Muscle layer of colon (tissue), 2 donors: ENCODE data around the gene GJB2.

Experiments
- H3K27ac ChIP-seq: one replicate; pipeline ENCODE4 v1.7.0; 2013; ENCODE audit warnings: low read depth, mild to moderate bottlenecking, low read length, moderate library complexity
- H3K27me3 ChIP-seq, 2 donors: one replicate each; pipeline ENCODE4 v1.7.0; 2013; ENCODE audit warnings: low read length in 2 of 2, mild to moderate bottlenecking in 2 of 2; ENCODE audit not compliant: insufficient read depth in 2 of 2, control insufficient read depth in 1 of 2
- H3K36me3 ChIP-seq: one replicate; pipeline ENCODE4 v1.7.0; 2013; ENCODE audit warnings: mild to moderate bottlenecking, low read length; ENCODE audit not compliant: insufficient read depth
- H3K4me1 ChIP-seq: one replicate; pipeline ENCODE4 v1.7.0; 2013; ENCODE audit warnings: mild to moderate bottlenecking, low read length; ENCODE audit not compliant: insufficient read depth
- H3K4me3 ChIP-seq, 2 donors: one replicate each; pipeline ENCODE4 v1.7.0; 2013; ENCODE audit warnings: low read length in 2 of 2, low read depth in 1 of 2, mild to moderate bottlenecking in 1 of 2, moderate library complexity in 1 of 2
- H3K9ac ChIP-seq: one replicate; pipeline ENCODE4 v1.7.0; 2013; ENCODE audit warnings: low read length
- H3K9me3 ChIP-seq: one replicate; pipeline ENCODE4 v1.7.0; 2013; ENCODE audit warnings: mild to moderate bottlenecking, low read length
- donor health status: abdominal sarcoma.
- donor health status: Adenocarcinoma of cecum.

GJB2 gene

DNA sequence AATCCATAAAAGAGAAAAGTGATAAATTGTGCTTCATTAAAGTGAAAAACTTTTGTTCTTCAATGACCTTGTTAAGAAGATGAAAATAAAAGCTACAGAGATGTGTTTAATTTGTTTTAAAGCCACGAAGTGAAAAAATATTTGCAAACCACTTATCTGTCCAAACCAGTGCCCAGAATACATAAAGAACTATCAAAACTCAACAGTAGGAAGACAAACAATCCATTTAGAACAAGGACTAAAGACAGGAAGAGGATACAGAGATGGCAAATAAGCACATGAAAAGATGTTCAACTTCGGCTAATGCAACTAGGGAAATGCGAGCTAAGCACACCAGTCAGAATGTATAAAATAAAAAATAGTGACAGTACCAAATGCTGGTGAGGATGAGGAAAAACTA lies 24.4 kb upstream of the GJB2 start:
- H3K4me1 ChIP-seq, result no peaks in the 10 kb centered on the region

DNA sequence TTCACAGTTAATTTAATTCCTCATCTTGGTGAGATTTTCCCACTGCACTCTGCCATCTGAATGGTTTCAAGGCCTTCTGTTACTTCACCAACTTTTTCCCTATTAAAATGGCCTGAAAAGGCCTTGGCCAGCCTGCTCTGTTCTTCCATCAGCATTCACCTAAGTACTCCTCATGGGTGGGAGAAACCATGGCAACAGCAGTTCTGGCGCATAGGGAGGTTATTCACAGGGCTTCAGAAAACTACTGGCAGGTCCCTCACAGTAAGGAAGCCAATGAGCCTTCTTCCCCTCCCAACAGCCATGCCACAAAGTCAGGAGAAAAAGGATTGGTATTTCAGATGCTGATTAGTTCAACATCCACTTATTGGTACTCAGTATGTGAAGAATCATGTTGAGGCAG lies 17.2 kb upstream of the GJB2 start:
- H3K9ac ChIP-seq, result no peak overlapping the region
- no peak overlapping the region for H3K4me3 ChIP-seq
- H3K36me3 ChIP-seq, result no peaks in the 10 kb centered on the region
- H3K4me1 ChIP-seq, result no peaks in the 10 kb centered on the region
- no peaks in the 10 kb centered on the region for H3K27me3 ChIP-seq
- H3K27ac ChIP-seq, result no peak overlapping the region
- no peaks in the 10 kb centered on the region for H3K9me3 ChIP-seq

More for the DNA sequence above, 24.4 kb upstream of the GJB2 start:
- Histone ChIP-seq H3K9ac (no peak overlapping the region), H3K27ac (no peak overlapping the region), H3K27me3 (no peaks in the 10 kb centered on the region), H3K36me3 (no peaks in the 10 kb centered on the region), H3K4me3 (no peak overlapping the region), H3K9me3 (no peaks in the 10 kb centered on the region)

DNA sequence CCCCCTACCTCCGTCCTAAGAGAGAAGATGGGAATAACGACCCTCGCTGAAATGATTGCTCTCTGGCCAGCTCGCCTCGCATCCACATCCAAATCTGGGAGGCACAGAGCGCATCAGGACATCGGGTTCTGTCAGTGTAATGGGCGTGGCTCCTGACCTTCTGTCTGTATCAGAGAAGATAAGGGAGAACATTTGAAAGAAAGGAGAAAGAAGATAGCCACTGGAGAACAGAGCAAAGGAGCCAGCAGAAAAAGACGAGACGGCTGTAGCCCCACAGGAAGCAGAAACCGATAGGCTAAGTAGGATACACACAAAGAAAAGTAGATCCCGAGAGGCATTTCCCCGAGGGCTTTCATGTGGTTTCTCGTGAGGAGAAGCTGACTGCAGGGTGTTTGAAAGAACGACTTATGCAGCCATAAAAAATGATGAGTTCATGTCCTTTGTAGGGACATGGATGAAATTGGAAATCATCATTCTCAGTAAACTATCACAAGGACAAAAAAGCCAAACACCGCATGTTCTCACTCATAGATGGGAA lies 14.0 kb upstream of the GJB2 start:
- H3K27me3 ChIP-seq, result no peaks in the 10 kb centered on the region
- H3K4me1 ChIP-seq, result no peaks in the 10 kb centered on the region
- no peak overlapping the region for H3K27ac ChIP-seq
- H3K9me3 ChIP-seq, result no peaks in the 10 kb centered on the region
- H3K9ac ChIP-seq, result no peak overlapping the region
- H3K4me3 ChIP-seq, result no peak overlapping the region
- no peaks in the 10 kb centered on the region for H3K36me3 ChIP-seq

DNA sequence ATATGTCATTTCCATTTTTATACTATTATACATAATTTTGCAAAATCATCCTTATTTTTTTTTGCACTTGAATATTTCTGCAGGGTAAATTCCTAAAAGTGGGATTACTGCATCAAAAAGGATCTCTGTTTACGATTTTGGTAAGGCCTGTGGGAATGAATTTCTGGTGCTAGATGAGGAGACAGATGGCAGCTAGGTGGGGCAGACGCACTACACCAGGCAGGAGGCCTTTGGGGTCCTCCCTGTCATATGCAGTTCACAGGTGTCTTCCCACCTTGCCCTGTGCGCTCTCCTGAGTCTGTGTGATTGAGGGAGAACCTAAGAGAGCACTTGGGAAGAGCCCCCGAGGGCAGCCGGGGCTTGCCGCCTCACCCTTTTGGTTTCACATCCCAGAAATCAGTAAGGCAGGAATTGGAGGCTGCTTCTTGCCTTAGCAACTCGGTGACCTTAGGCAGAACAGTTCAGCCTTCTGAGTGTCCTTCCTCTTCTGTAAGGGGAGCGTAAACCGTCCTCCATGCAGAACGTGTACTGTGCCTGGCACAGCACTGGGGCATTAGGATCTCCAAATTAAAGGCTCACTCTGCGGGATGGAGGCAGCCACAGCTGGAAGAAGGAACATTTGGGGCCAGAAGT lies 13.4 kb upstream of the GJB2 start:
- no peaks in the 10 kb centered on the region for H3K36me3 ChIP-seq
- H3K27me3 ChIP-seq, result no peaks in the 10 kb centered on the region
- H3K9ac ChIP-seq, result no peak overlapping the region
- no peaks in the 10 kb centered on the region for H3K9me3 ChIP-seq
- H3K4me3 ChIP-seq, result no peak overlapping the region
- no peaks in the 10 kb centered on the region for H3K4me1 ChIP-seq
- no peak overlapping the region for H3K27ac ChIP-seq

DNA sequence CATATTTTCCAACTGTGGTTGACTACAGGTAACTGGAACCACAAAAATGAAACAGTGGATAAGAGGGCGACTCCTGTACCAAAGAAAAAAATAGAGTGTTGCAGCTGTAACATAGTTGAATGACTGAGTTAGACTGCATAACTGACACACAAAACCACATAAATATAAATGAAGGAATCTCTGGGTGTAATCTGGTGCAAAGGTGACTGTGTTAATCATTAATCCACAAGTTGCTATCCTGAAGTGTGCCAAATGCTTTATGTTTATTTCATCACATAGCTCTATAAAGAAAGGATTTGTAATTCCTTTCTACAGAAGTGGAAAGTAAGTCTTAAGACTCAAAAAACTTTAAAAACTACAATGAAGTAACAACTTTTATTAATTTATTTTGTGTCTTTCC lies 6.0 kb upstream of the GJB2 start:
- Histone ChIP-seq H3K4me3 (no peak overlapping the region), H3K27me3 (peaks cover 17 to 34% of the 10 kb centered on the region in 2 donors), H3K9ac (no peak overlapping the region), H3K36me3 (no peaks in the 10 kb centered on the region), H3K27ac (no peak overlapping the region), H3K9me3 (no peaks in the 10 kb centered on the region), H3K4me1 (peaks cover 5% of the 10 kb centered on the region)

DNA sequence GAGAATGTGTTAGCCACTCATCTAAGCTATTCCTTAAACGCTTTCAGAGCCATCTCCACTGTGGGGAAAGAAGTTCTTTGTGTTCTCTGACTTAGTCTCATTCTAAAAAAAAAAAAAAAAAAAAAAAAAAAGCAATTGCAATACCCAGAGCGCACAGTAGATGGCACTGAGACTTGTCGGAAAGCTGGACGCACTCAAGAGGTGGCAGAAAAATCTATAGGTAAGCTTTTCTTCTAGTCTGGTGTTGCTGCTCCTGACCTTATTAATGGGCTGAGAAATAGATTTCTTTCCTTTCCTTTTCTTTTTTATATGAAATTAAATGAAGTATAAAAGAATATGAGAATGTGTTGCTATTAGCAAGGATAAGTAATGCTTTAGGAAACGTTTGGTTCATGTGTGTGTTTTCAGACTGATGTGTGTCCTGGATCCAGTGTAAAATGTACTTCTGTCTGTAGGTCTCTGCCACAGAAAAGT lies 4.7 kb upstream of the GJB2 start:
- Histone ChIP-seq H3K27ac (no peak overlapping the region), H3K9ac (no peak overlapping the region), H3K9me3 (no peaks in the 10 kb centered on the region), H3K4me1 (peaks cover 13% of the 10 kb centered on the region), H3K4me3 (no peak overlapping the region), H3K27me3 (peaks cover 25 to 48% of the 10 kb centered on the region in 2 donors), H3K36me3 (no peaks in the 10 kb centered on the region)

DNA sequence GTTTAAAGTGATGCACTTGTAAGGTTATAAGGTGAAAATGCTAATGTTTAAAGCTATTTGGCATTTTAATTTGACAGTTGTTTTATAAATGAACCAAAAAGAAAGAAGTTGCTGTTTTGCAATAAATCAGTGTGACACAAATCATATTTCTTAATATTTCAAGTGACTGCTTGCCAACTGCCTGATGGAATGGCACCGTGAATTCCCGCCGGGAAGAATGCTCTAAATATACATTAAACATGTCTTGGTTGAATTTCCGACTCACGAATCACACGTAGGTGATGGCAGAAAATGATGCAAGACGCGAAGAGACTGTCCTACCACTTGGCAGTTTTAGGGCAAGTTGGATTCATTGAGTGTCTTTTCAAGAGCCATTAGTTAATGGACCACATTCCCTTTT lies 3.1 kb upstream of the GJB2 start:
- H3K36me3 ChIP-seq, result no peaks in the 10 kb centered on the region
- H3K9ac ChIP-seq, result no peak overlapping the region
- H3K4me3 ChIP-seq, result no peak overlapping the region
- no peak overlapping the region for H3K27ac ChIP-seq
- peaks cover 13% of the 10 kb centered on the region for H3K4me1 ChIP-seq
- no peaks in the 10 kb centered on the region for H3K9me3 ChIP-seq
- peaks cover 35 to 59% of the 10 kb centered on the region in 2 donors for H3K27me3 ChIP-seq

DNA sequence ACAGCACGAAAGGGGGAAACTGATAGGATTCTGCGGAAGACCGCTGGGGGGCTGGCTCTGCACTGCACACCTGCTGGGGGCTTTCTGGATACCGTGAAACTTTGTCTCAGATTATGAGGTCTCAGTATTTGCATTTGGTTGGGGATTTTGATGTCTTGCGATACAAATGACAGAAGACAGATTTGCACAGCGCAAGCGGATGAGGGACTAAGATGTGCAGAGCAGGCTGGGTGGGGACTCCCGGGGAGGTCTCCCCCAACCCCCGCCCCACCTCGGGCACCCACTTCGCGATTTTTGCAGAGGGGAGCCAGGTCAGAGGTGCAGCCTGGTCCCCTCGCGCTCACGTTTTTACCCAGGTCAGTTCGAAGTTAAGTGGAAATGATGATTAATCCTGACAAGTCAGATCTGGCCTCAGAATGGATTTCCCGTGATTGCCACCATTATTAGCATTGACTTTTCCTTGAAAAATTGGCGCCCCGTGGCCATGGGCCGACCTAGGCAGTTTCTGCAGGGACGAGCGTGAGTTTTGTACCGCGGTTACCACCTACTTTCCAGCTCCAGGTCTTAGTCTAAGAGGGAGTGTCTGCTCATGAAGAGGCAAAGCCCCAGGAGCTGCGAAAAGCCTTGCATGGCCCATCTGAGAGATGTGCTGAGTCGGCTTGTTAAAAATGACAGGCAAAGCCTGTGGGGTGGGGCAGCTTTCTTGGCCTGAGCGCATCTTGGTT lies 1.3 kb upstream of the GJB2 start:
- Histone ChIP-seq H3K4me3 (peak overlapping the region in 1 of 2 donors; percentile 32), H3K9me3 (no peaks in the 10 kb centered on the region), H3K9ac (no peak overlapping the region), H3K27ac (no peak overlapping the region), H3K4me1 (peaks cover 13% of the 10 kb centered on the region), H3K27me3 (peaks cover 35 to 59% of the 10 kb centered on the region in 2 donors), H3K36me3 (no peaks in the 10 kb centered on the region)

DNA sequence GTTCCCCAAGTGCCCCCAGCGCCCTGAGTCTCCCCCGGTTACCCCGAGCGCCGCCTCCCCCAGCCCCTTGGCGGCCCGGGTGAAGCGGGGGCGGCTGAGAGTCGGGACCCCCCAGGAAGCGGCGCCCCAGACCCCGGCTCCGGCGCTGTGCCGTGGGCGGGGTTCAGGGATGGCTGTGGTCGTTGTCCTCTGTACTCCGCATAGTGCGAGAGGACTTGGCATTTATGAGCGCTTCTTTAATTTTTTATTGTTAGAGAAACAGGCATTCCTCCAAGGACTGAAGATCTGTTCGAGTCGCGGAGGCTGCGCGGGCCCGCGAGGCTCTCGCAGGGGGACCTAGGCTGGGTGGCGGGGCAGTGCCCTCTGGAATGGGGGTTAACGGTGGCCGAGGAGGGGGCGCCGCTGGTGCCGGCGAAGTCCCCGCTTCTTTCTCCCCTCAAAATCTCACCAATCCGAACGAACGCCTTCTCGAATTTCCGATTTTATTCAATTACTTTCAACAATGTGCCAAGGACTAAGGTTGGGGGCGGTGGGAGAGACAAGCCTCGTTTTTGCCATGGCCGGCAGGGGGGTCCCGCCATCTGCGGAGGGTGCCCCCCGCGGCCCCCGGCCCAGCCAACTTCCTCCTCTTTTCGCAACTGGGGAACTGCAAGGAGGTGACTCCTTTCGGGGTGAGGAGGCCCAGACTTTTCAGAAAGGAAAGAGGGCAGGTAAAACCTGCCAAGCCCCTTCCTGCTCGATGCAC lies 596 bp upstream of the GJB2 start:
- no peak overlapping the region for H3K27ac ChIP-seq

DNA sequence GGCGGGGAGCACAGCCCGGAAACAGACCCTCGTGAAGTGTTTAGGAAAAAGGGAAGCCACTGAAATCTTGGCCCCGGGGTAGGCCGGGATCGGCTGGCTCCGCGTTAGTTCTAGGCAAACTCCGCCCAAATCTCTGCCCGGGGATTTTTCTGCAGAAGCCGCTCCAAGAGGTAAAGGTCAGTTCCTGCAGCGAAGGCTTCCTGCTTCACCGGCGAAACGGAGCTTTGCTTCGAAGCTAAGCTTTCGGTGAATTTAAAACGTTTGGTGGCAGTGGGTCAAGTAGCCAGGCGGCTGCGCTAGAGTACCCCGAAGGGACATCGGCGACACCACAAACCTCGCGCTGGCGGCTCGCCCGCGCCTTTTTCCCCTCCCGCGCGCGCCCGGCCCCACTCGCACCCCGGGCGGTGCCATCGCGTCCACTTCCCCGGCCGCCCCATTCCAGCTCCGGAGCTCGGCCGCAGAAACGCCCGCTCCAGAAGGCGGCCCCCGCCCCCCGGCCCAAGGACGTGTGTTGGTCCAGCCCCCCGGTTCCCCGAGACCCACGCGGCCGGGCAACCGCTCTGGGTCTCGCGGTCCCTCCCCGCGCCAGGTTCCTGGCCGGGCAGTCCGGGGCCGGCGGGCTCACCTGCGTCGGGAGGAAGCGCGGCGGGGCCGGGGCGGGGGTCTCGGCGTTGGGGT lies 441 bp downstream of the GJB2 start:
- no peak overlapping the region for H3K27ac ChIP-seq
- H3K27me3 ChIP-seq, result peaks cover 35 to 59% of the 10 kb centered on the region in 2 donors
- peak overlapping the region; percentile 26 to 39 for H3K4me3 ChIP-seq
- no peaks in the 10 kb centered on the region for H3K9me3 ChIP-seq
- H3K9ac ChIP-seq, result no peak overlapping the region
- peaks cover 13% of the 10 kb centered on the region for H3K4me1 ChIP-seq
- no peaks in the 10 kb centered on the region for H3K36me3 ChIP-seq

More for the DNA sequence above, 596 bp upstream of the GJB2 start:
- no peak overlapping the region for H3K9ac ChIP-seq
- peaks cover 35 to 59% of the 10 kb centered on the region in 2 donors for H3K27me3 ChIP-seq
- H3K9me3 ChIP-seq, result no peaks in the 10 kb centered on the region
- H3K4me1 ChIP-seq, result peaks cover 13% of the 10 kb centered on the region
- no peaks in the 10 kb centered on the region for H3K36me3 ChIP-seq
- H3K4me3 ChIP-seq, result peak overlapping the region; percentile 23 to 32
